Measurements from ENCODE around the gene CRB2. TPM values are rescaled to one million over a fixed set of nuclear protein-coding genes. Genes with fewer than 3 reads are reported as not detected.

The CRB2 gene
- total RNA-seq, 1 experiment from 2014 or later, result 3.6 TPM

GRCh38 chr9:123361086-123361730 lies 5.2 kb downstream of the CRB2 start:
- Histone ChIP-seq H3T11ph (ENCODE audit: low read length) (no peak overlapping the region), H3K79me2 (ENCODE audit: insufficient read depth, low read length) (no peaks in the 10 kb centered on the region), H2BK12ac (ENCODE audit: insufficient read length, low read depth, low read length) (no peak overlapping the region), H3K4ac (ENCODE audit: low read depth, low read length) (no peak overlapping the region), H3K27ac (ENCODE audit: insufficient read length, low read depth, low read length) (no peak overlapping the region), H3K18ac (ENCODE audit: insufficient read length, low read depth, low read length) (no peak overlapping the region), H3K79me1 (ENCODE audit: insufficient read depth, low read depth, low read length, poor library complexity, severe bottlenecking) (no peaks in the 10 kb centered on the region), H2AFZ (ENCODE audit: low read length) (no peak overlapping the region), H3K56ac (ENCODE audit: insufficient read length, low read depth, low read length) (no peak overlapping the region), H4K8ac (replicated peaks; ENCODE audit: insufficient read length, low read depth, low read length) (no peak overlapping the region), H2BK20ac (ENCODE audit: low read depth, low read length, poor library complexity, severe bottlenecking) (no peak overlapping the region), H3K9ac (ENCODE audit: extremely low read depth, insufficient read length, low read length) (no peak overlapping the region), H2AK5ac (ENCODE audit: insufficient read length, low read length) (no peak overlapping the region), H4K20me1 (ENCODE audit: control insufficient read depth, insufficient read depth, insufficient read length) (no peaks in the 10 kb centered on the region), H3K23me2 (ENCODE audit: insufficient read length, low read depth, low read length, poor library complexity, severe bottlenecking) (peaks cover 4% of the 10 kb centered on the region), H2BK120ac (ENCODE audit: low read depth, low read length, poor library complexity, severe bottlenecking) (no peak overlapping the region), H4K5ac (ENCODE audit: insufficient read length, low read depth, low read length) (no peak overlapping the region), H3K23ac (ENCODE audit: insufficient read length, low read depth, low read length) (no peak overlapping the region), H3K14ac (ENCODE audit: insufficient read depth, low read length) (peak overlapping the region; percentile 39; the same call in 1 of the 2 replicates), H2BK5ac (ENCODE audit: insufficient read length, low read length) (no peak overlapping the region), H4K91ac (ENCODE audit: insufficient read length, low read depth, low read length) (no peak overlapping the region), H3K9me3 (ENCODE audit: control insufficient read depth, low read depth, low read length) (no peaks in the 10 kb centered on the region), H3K27me3 (ENCODE audit: insufficient read depth, low read length) (no peaks in the 10 kb centered on the region; the same call in 1 of the 2 replicates), H2BK15ac (ENCODE audit: low read depth, low read length) (no peak overlapping the region), H3K4me1 (ENCODE audit: insufficient read depth, low read length) (peaks cover 16% of the 10 kb centered on the region; the same call in 1 of the 2 replicates), H3K4me2 (ENCODE audit: insufficient read depth, insufficient read length, low read length) (no peak overlapping the region)
- Mint-ChIP-seq H3K4me1 (peaks cover 59 to 82% of the 10 kb centered on the region in 2 experiments), H3K4me3 (peak overlapping the region in 1 of 2 experiments; percentile 53; a peak in 3 of 5 replicates), H3K9me3 (no peaks in the 10 kb centered on the region; a peak in 1 of 5 replicates), H3K27ac (peak overlapping the region in 1 of 3 experiments; percentile 42; a peak in 2 of 7 replicates), H3K36me3 (ENCODE audit: insufficient read depth in 1 of 3, low read depth in 3 of 3) (no peaks in the 10 kb centered on the region; a peak in 2 of 7 replicates), H3K27me3 (ENCODE audit: low read depth) (peaks cover 15% of the 10 kb centered on the region)
- DNase-seq, result no peak
- WGBS (ENCODE audit: extremely low coverage, insufficient read length, low lambda C conversion rate), result no CpG with 5 or more reads among the region's 10 CpGs
- TF ChIP-seq CTCF (conservative IDR thresholded peaks at IDR 0.05), result no peak

All from H9 (cell line).